ENCODE measurements around the gene TESK1.

- no peak for TF ChIP-seq CTCF (IDR thresholded peaks at IDR 0.05)
- TF ChIP-seq POLR2A (IDR thresholded peaks at IDR 0.05), result no peak
- no peak for TF ChIP-seq POLR2AphosphoS5 (IDR thresholded peaks at IDR 0.05)
Measured at GRCh38 chr9:35609820-35610163, 4.7 kb downstream of the TESK1 start.

Data from upper lobe of left lung (tissue), 4 donors.